Esophagus squamous epithelium (tissue), 4 donors: ENCODE measurements around the gene TM4SF18.

Source experiments
- CTCF ChIP-seq, 6 experiments: fragments of 450-650 bp in 4 of 6; fragments of 200-600 bp in 2 of 6; sonication (generic) in 2 of 6; IDR thresholded peaks; one replicate each; pipeline ENCODE4 v1.5.1; 2016 to 2019; ENCODE audit warnings: antibody characterized with exemption in 6 of 6, mild to moderate bottlenecking in 4 of 6, moderate library complexity in 4 of 6
- POLR2A ChIP-seq, 4 donors: fragments of 450-650 bp; IDR thresholded peaks; one replicate each; pipeline ENCODE4 v1.6.1; 2017; ENCODE audit warnings: antibody characterized with exemption in 4 of 4, mild to moderate bottlenecking in 4 of 4, moderate library complexity in 3 of 4

GRCh38 chr3:149343951-149344350, 10.5 kb upstream of the TM4SF18 start:
- TF ChIP-seq CTCF (IDR thresholded peaks at IDR 0.05): peak in 1 of 6 experiments; percentile 39
- TF ChIP-seq POLR2A (IDR thresholded peaks at IDR 0.05): no peak
